Medulla oblongata (tissue), 1 donor: ENCODE data around the gene GABBR2.
"Not testable (repeated sequence)": the region's sequence is repeated elsewhere in the genome, so short reads cannot be mapped to it uniquely, and the experiment has no call there.

Experiments used
- DNase-seq: peaks from one replicate; pipeline ENCODE4 v3.0.0-alpha.2; 2015; ENCODE audit errors: extremely low spot score

Gene GABBR2

DNA sequence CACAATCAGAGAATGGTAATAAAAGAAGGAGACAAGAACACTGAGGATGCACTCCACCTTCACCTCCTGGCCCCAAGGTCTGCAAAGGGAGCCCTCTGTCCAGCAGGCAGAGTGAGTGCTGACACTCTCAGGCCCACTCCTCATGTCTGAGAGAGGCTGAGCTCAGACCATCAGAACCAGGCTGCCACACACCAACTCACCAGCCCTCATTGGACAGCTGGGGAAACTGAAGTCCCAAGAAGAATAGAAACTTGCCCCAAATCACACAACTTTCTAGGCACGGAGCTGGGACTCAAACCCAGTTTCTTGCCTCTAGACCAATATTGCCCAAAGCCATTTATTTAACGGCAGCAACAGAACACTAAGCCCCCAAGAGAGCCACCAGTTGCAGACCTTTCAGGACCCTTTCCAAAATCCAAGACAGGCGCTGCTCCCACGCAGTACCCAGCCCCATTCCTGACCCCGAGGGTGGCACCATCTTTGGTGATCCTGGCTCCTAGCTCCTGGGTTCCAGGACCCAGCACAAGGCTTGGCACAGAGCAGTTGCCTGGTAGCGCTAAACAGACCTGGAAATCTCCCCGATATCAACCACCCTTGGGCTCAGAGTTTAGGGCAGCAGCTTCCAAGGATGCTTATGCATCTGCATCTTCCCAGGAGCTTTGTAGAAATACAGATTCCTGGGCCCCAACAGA, 192.4 kb downstream of the GABBR2 start:
- no peak for DNase-seq

DNA sequence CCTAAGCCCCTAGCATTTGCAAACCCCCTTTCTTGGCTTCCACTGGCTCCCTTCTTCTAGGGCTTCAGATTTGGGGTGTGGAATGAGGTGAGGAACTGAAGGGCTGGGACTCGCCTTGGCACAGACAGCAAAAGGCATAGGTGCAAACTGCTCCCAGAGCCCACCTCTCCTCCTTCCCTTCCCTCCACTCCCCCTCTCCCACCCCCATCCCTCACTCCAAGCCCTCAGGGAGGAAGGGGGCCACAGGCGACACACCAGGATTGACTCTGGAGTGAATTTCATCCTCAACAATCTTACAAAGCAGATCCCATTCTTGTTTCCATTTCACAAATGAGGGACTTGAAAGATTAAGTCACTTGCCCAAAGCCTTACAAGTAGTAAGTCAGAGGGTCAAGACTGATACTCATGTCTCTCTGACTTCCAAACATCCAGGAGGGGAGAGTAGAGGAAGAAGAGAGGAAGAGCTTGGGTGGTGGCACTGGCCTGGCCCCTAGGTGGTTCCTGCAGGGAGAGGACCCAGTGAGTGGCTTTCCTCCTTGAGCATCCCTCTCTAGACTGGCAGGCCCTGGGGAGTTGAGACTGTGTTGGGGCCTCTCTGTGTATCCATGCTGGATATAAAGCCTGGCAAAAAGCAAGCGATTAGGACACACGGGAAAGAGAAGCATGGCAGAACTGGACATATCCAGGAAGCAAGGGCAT, 193.1 kb downstream of the GABBR2 start:
- no peak for DNase-seq

DNA sequence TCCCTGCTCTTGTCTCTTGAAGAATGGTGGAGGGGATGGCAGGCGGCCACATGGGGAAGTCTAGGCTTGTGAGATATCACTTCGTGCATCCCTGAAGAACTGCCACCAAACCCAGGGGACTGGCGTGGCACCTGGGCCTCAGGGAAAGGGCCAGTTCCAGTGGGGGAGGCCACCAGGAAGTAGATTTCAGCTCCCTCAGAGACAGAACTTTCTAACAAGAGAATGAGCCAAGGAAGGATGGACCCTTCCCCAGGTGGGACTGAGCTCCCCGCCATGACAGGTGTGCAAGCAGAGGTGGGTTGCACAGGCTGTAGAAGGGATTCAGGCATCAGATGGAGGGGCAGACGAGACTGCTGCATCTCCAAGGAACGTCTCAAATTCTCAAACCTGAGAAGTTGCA, 193.9 kb downstream of the GABBR2 start:
- no peak for DNase-seq

DNA sequence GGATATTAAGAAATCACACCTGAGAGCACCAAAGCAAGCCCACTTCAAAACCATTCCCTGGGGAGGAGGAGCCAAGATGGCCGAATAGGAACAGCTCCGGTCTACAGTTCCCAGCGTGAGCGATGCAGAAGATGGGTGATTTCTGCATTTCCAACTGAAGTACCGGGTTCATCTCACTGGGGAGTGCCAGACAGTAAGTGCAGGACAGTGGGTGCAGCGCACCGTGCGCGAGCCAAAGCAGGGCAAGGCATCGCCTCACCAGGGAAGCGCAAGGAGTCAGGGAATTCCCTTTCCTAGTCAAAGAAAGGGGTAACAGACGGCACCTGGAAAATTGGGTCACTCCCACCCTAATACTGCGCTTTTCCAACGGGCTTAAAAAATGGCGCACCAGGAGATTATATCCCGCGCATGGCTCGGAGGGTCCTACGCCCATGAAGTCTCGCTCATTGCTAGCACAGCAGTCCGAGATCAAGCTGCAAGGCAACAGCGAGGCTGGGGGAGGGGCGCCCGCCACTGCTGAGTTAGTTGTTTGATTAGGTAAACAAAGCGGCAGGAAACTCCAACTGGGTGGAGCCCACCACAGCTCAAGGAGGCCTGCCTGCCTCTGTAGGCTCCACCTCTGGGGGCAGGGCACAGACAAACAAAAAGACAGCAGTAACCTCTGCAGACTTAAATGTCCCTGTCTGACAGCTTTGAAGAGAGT, 200.4 kb downstream of the GABBR2 start:
- not testable (repeated sequence) for DNase-seq

DNA sequence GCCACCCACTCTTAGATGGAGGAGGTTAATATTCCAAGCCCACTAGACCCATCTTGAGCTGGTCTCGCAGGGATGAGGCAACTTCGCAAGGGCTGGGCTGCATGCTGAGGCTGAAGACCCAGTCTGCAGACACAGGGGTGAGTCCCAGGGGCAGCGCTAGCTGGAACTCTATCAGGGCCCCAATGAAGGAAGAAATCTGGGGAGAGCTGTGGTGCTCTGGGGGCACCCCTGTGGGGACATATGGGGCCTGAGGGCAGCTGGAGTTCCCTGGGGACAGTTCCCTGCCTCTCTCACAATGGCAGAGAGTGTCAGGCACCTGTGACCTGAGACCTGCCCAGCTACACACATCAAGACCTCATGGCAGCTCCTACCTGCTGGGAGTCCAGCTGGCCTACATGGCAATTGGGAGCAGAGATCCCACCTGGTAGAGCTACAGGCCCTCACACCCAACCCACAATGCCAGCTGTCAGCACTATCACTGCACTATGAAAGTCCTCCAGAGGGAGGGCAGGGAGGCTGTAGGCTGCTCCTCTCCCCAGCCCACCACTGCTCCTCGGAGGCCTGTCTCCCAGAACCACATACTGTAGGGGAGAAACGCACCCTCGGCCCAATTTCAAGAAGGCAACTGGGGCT, 202.2 kb downstream of the GABBR2 start:
- DNase-seq, result no peak

DNA sequence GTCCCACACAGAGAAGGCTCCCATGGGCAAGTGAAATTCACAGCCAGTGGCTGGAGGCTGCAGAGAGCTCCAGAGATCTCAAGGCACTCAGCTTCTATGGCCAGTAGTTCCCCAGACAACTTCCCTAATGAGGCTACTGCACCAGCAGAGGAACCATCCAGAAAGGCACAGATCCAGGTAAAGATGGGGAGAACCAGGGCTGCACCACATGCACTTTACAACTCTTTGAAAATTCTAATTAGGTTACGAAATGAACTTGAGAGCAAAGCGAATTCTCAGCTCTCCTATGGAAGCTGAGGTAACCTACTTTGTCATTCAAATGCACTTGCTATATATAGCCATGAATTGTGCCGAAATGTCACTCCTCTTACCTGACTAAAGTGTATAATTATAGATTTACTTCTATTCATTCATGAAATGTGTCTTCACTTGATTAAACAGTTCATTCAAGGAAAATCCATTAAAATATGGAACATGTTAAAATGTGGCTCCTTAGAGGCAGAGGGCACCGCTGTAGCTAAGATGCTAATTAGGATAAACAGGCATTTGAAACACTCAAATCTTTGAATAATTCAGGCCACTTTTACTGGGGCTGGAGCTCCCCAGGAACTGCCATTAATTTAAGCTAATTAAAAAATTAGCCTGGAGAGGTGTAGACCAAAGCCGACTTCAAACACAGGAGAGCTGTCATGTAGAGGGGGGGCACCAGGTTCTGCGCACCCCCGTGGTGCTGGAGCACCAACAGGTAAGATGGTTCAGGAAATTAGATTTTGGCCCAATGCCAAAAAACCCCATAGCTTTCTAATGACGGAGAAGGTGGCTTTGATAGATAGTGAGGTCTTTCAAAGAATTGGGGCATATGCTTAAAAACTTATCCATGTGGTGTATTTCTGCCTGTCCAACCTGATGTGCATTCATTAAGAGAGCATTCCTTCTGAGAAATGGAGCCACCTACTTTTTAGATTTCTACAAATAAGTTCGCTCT, 204.1 kb downstream of the GABBR2 start:
- DNase-seq, result no peak

DNA sequence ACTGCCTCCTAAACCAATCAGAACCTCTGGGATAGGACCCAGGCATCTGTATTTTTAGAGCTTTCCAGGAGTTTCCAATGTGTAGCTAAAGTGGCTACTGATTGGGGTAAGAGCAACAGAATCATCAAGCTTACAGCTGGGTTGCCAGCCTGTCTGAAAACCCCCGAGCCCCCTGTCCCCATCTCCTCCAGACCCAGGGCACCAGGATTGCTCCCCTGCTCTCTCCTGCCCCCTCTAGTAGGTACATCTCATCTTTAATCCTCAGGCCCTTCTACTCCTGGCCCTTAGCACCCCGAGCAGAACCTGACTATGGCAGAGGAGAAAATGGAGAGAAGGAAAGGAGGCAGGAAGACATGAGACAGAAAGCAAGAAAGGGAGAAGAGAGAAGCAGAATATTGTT, 204.9 kb downstream of the GABBR2 start:
- no peak for DNase-seq

DNA sequence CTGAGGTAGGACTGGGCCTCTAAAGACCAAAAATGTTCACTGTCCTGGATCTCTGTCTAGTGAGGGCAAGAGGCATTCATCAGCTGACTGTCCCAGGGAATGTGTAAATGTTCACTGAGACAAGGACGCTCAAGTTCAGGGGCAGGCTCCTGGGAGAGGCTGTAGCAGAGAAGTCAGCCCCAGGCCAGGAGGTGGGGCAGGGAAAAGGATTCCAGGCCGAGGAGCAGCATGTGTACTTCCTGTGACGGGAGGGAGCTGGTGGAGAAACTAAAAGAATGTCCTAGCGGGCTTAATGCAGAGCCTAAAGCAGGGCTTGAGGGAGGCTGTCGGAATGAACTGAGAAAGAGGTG, 205.8 kb downstream of the GABBR2 start:
- no peak for DNase-seq

DNA sequence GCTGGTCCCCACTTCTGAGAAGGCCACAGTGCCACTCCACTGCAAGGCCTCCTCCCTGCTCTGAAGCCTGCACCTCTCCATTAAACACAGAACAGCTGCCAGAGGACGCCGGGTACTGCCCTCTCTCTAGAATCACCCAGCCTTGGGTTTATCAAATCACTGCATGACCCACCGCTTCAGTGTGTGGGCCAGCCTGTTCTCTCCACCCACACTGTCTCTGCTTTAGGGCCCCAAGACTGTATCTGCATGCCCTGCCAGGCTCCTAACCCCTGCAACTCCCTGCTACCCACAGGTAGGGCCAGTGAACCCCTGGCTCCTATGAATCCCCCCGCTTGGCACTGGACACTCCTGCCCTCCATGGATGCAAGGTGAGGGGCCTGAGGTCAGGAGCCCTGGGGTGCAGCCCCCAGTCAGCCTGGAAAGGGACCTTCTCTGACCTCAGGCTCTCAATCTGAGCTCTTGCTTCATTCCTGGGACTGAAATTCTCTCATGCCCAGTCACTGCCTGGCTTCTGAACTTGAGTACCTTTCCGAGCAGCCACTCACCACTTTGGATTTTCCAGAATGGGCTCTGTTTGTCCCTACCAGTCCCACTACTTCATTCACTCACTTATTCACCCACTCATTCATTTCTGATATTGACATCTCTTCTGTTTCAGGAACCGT, 206.3 kb downstream of the GABBR2 start:
- no peak for DNase-seq

DNA sequence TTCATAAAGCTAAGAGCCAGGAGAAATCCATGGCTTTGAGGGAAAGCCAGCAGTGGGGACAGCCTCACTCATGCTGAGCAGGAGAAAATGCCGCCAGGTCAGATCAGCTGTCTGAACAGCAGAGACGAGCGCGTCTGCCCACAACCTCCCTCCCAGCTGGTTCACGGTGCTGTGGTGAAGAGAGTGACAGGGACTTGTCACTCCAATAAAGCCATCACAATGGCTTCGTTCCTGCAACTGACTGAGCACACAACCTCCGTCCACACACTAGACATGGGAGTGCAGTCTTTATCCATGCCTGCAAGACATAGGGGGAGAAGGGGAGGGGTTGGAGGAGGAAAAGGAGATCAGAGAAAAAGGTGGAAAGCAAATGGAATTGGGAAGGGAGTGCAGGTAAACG, 206.9 kb downstream of the GABBR2 start:
- no peak for DNase-seq

DNA sequence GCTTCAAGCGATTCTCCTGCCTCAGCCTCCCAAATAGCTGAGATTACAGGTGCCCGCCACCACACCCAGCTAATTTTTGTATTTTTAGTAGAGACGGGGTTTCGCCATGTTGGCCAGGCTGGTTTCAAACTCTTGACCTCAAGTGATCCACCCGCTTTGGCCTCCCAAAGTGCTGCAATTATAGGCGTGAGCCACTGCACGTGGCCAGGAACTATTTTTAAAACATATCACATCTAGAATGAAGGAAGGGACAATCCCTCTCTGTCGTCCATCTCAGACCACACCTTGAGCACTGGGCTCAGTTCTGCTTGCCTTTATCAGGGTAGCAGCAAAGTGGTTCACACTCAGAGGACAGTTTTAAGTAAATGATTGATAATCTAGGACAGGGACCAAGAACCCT, 207.5 kb downstream of the GABBR2 start:
- not testable (repeated sequence) for DNase-seq

DNA sequence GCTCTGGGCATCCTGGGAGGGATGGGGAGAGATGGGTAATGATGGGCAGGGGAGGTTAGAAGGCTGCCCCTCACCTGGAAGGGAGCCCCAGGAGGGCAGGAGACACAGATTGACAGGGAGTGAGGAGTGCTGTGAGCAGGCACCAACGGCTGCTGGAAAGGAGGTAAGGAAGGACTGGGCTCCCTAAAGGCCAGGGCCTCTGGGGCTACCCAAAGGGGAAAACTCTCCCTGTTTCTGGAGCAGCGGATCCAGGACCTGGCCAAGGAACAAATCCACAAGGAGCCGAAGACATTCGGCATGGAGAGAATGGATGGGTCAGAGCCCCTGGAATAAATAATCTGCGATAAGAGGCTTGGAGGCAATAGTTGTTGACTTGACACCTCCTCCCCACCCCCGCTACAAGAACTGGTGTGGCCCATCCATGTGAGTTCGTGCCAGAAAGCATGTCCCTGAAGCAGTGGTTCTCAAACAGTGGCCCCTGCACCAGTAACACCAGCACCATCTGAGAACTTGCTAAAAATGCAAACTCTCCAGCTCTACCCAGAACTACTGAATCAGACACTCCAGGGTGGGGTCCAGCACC, 208.3 kb downstream of the GABBR2 start:
- DNase-seq, result no peak

DNA sequence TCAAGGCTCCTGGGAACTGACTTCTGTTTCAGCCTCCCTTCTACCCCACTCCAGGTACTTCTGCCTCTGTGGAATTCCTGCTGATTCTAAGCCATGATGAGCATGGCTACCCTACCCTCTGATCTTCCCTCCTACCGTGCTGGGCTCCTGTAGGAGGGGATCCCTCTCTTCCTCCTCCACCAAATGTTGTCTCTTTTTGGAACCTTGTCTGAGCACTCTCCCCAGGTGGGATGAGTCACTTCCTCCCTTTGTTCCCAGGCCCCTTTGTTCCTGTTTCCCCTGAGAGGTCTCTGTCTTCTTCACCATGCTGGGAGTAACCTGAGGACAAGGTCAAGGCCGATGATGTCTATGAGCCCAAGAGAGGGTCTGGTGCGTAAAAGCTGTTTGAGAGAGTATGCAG, 213.2 kb downstream of the GABBR2 start:
- no peak for DNase-seq

DNA sequence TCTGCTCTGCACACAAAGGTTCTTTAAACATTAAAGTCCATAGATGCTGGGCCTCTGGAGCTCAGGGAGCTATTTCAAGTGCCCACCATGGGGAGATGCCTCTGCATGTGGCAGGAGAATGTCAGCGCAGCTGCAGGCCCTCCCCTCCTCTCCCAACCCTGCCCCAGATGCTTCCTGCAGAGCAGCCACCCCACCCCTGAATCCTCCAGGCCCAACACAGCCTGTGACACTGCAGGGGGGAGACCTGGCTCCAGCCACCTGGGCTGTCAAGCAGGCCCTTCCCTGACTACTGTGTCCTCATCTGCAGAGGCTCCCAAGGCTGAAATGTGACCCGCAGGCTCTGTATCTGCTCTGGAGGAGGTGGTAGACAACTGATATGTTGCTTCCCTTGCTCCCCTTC, 213.9 kb downstream of the GABBR2 start:
- DNase-seq, result no peak

DNA sequence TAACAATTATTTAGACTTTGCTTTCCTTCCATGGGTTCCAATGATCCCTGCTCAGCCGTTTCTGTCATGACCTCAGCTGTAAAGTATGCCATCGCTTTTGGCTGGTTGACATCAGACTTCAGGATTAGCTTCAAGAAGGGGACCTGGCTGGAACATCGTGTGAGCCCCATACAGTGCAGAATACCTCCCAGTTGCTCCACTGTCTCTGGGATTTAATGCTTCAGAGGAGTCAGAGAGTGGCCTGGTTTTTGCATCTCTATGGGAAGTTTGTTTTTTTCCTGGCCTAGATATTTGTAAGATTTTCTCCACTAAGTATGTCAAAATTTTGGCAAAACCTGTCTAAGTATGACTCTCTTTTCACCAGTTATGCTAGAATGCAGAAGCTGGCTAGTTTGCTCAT, 216.9 kb downstream of the GABBR2 start:
- no peak for DNase-seq

DNA sequence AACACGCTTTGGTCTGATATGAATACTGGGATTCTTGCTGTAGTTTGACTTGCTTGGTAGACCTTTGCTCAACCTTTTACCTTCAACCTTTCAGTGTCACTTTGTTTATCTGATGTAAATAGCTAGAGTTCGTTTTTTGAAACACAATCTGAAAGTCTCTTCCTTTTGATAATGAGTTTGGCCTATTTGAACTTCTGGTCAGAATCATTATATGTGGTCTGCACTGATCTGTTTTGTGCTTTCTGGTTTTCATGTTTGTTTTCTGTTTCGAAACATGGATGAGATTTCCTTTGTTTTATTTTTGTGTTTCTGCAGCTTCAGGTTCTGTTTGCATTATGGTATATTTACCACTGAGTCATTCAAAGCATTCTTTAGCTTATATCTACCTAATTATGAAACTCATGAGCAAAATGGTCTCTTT, 217.5 kb downstream of the GABBR2 start:
- no peak for DNase-seq

DNA sequence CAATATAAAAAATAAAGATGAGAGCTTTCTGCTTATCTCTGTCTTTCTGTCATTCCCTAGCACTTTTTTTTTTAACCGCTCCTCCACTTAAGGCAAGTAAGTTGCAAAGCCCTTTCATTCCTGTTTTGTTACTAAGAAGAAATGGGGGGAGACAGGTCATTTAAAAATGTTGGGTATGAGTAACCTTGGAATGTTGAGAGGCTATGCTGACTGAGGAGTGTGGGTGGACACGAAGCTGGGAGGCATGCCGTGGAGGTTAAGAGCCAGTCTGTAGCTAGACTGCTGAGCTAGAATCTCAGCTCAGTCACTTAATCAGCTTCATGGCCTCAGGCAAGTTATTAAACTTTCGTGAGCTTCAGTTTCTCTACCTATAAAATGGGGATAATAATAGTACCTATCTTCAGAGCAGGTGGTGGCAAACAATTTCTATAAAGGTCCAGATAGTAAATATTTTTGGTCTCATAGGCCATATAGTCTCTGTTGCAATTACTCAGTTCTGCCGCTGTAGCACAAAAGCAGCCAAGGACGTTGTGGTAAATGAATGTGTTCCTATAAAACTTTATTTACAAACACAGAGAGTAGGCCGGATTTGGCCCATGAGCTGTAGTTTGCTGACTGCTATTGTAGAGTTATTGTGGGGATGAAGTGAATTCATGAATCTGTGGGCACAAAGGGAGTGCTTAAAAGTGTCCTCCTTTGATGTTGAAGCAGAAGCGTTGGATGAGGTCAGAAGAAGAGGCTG, 220.0 kb downstream of the GABBR2 start:
- no peak for DNase-seq

DNA sequence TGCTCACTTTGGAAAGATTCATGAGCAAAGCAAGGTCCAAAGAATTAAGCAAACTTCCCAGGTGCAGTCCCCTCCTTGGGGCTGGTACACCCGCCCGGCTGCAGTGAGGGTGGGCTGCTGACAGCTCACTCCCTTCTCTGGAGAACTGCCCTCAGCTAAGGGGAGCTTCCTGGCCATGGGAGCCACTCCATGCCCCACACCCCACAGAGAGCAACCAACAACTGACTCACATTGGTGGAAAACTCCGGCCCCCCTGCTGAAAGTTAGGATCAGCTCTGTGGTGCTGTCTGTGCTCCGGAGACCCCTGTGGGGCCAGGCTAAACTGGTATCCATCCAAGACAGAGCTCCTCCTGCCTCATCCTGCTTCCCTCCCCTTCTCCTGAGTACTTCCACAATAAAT, 223.0 kb downstream of the GABBR2 start:
- no peak for DNase-seq

DNA sequence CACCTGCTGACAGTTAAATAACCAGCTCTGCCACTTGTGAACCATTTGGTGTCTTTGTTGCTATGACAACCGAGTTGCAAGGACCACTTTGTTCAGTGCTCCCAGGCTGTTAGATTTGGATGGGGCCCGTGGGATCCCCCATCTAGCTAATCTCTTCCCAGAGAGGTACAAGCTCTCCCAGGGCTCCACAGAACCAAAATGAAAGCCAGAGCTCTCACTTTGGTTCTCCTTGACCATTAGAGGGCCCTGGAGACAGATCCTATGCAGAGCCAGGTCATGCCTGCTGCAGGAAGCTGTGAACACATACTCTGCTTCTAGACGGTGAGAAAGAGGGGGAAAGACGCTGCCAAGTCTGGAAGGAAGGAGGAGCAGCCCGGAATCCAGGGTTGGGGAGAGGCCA, 224.6 kb downstream of the GABBR2 start:
- no peak for DNase-seq

DNA sequence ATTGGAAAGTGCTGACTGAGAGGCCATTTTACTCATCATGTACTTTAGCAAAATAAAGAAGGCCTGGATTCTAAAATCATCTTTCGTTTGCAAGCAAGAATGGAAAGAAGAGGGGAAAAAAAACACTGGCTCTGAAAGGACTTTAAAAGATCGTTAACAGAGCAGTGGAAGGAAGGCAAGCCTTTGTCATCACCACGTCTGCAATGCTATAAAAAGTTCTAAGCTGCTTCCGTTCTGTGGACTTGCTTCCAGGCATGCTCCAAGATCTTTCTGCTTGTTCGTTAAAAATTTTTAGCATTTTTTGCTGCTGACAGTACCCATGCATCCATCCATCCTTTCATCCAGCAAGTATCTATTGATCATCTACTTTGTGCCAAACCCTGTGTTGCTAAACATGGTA, 226.5 kb downstream of the GABBR2 start:
- no peak for DNase-seq
